DND-41 (cell line): ENCODE data around the gene MYO1E.

Source experiments
- ATAC-seq: fragments of 200-7000 bp; cut with Tn5 transposase; 3 replicates; pipeline ENCODE4 v1.9.1; 2021; ENCODE audit warnings: low read depth; ENCODE audit not compliant: insufficient read depth
- DNase-seq: peaks from one replicate; pipeline ENCODE4 v3.0.0-alpha.2; 2020
- H2AFZ ChIP-seq: 2 replicates; pipeline ENCODE4 v1.6.0; 2012; ENCODE audit warnings: low read depth, low read length
- H3K27ac ChIP-seq: 2 replicates; pipeline ENCODE4 v1.5.1; 2012; ENCODE audit warnings: low read length, inconsistent platforms
- H3K27me3 ChIP-seq: fragments of 200-600 bp; sonication (generic); 2 replicates; pipeline ENCODE4 v1.6.0; 2012; ENCODE audit warnings: low read length, mild to moderate bottlenecking, inconsistent platforms; ENCODE audit not compliant: insufficient read depth, poor library complexity
- H3K36me3 ChIP-seq: 2 replicates; pipeline ENCODE4 v1.5.1; 2012; ENCODE audit warnings: low read length, inconsistent platforms; ENCODE audit not compliant: insufficient read depth
- H3K4me1 ChIP-seq: 2 replicates; pipeline ENCODE4 v1.5.1; 2012; ENCODE audit warnings: mild to moderate bottlenecking, low read length; ENCODE audit not compliant: insufficient read depth
- H3K4me2 ChIP-seq: 2 replicates; pipeline ENCODE4 v1.6.0; 2012; ENCODE audit warnings: mild to moderate bottlenecking, moderate library complexity, low read length, inconsistent platforms; ENCODE audit not compliant: insufficient read depth
- H3K4me3 ChIP-seq, 2 experiments: fragments of 200-600 bp in 1 of 2; shearing (Covaris generic) in 1 of 2; 2 replicates each; pipeline ENCODE4 v1.5.1; 2012 to 2016; ENCODE audit warnings: inconsistent platforms in 2 of 2, low read length in 2 of 2, mild to moderate bottlenecking in 2 of 2, low read depth in 1 of 2, moderate library complexity in 1 of 2
- H3K79me2 ChIP-seq: 2 replicates; pipeline ENCODE4 v1.6.0; 2012; ENCODE audit warnings: low read length, inconsistent platforms; ENCODE audit not compliant: insufficient read depth
- H3K9ac ChIP-seq: 2 replicates; pipeline ENCODE4 v1.6.0; 2012; ENCODE audit warnings: low read depth, mild to moderate bottlenecking, inconsistent platforms, low read length, moderate library complexity
- H3K9me3 ChIP-seq: 2 replicates; pipeline ENCODE4 v1.5.1; 2012; ENCODE audit warnings: low read length, moderate library complexity, mild to moderate bottlenecking, inconsistent platforms; ENCODE audit not compliant: insufficient read depth, severe bottlenecking
- H4K20me1 ChIP-seq: 2 replicates; pipeline ENCODE4 v1.6.0; 2012; ENCODE audit warnings: low read length; ENCODE audit not compliant: insufficient read depth
- EZH2 ChIP-seq: IDR thresholded peaks from 3 replicates; pipeline ENCODE4 v1.6.1; 2012; ENCODE audit warnings: borderline replicate concordance, low read depth, mild to moderate bottlenecking, moderate library complexity, low read length, inconsistent platforms; ENCODE audit not compliant: severe bottlenecking
- TF ChIP-seq, protein P1 (sequence below): IDR thresholded peaks from 2 replicates; pipeline ENCODE4 v1.5.1; 2012; ENCODE audit warnings: borderline replicate concordance, low read length, moderate library complexity, mild to moderate bottlenecking; ENCODE audit not compliant: poor library complexity, severe bottlenecking; ENCODE audit errors: extremely low read depth

Gene MYO1E

DNA sequence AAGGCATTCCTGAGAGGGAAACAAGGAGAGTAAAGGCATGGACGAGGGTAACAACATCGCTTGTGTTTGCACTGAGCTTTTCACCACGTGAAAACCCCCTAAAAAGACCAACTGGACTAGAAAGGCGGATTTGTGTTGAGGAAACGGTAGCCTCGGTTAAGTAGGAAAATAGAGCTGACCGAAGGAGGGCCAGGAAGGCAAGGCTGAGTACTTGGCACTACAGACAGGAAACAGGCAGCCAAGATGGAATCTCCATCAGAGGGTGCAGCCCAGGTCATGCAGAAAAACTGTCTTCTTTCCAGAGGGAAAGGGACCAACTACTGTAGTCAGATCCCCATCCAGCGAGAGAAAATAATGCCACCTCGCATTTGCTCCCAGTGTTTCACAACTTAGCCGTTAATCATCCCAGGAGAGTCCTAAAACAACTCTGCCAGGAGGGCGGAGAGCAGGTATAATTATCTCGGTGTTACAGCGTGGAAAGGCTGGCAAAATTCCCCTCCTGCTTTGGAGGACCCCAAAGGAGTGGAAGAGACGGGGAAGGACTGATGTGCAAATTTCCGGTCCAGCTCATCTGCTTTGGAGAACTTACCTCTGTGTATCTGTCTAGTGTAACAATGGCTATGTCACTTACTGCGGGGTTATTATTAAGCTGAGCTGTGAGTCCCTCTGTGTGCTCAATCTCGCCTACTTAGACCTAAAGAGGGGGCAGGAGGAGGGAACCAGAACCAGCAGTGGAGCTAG is 77.2 kb downstream of the MYO1E start:
- H2AFZ ChIP-seq, result no peak overlapping the region
- no peaks in the 10 kb centered on the region for H3K36me3 ChIP-seq
- H3K9me3 ChIP-seq, result no peaks in the 10 kb centered on the region
- no peak for DNase-seq
- no peak overlapping the region for H3K9ac ChIP-seq
- no peaks in the 10 kb centered on the region for H3K4me1 ChIP-seq
- H4K20me1 ChIP-seq, result no peaks in the 10 kb centered on the region
- no peaks in the 10 kb centered on the region for H3K79me2 ChIP-seq
- no peak for ATAC-seq
- no peak overlapping the region for H3K4me3 ChIP-seq
- TF ChIP-seq EZH2, result no peak
- TF ChIP-seq, protein P1, sequence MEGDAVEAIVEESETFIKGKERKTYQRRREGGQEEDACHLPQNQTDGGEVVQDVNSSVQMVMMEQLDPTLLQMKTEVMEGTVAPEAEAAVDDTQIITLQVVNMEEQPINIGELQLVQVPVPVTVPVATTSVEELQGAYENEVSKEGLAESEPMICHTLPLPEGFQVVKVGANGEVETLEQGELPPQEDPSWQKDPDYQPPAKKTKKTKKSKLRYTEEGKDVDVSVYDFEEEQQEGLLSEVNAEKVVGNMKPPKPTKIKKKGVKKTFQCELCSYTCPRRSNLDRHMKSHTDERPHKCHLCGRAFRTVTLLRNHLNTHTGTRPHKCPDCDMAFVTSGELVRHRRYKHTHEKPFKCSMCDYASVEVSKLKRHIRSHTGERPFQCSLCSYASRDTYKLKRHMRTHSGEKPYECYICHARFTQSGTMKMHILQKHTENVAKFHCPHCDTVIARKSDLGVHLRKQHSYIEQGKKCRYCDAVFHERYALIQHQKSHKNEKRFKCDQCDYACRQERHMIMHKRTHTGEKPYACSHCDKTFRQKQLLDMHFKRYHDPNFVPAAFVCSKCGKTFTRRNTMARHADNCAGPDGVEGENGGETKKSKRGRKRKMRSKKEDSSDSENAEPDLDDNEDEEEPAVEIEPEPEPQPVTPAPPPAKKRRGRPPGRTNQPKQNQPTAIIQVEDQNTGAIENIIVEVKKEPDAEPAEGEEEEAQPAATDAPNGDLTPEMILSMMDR, result no peak
- H3K4me2 ChIP-seq, result no peak overlapping the region
- H3K27me3 ChIP-seq, result no peaks in the 10 kb centered on the region
- H3K27ac ChIP-seq, result no peak overlapping the region

DNA sequence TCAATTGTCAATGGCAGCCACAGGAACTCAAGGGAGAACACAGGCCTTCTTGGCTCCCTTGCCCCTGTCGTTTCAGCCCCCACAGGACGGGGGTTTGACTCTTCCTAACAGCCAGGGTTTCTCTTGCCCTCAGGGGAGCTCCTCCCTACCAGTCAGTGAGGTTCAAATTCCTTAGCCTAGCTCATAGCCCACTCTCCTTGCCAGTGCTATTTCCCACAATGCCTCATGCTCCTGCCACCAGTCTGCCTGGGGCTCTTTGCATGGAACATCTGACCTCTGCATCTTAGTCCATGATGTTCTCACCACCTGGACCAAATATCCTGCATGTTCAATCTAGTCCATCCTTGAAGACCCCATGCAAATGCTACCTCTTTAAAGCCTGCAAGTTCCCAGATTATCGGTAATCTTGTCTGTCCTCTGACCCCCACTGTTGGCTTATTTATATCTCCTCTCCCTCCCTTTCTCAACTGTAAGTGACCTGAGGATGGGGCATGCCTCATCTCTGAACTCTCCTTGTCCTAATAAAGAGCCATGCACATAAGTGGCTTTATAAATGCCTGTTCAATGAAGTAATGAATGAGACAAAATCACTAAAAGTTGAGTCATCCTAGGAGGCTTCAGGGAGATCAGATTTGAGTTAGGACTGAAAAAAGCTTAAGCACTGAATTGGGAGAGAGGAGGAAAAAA is 78.0 kb downstream of the MYO1E start:
- no peaks in the 10 kb centered on the region for H3K4me1 ChIP-seq
- no peak overlapping the region for H3K9ac ChIP-seq
- H3K79me2 ChIP-seq, result no peaks in the 10 kb centered on the region

DNA sequence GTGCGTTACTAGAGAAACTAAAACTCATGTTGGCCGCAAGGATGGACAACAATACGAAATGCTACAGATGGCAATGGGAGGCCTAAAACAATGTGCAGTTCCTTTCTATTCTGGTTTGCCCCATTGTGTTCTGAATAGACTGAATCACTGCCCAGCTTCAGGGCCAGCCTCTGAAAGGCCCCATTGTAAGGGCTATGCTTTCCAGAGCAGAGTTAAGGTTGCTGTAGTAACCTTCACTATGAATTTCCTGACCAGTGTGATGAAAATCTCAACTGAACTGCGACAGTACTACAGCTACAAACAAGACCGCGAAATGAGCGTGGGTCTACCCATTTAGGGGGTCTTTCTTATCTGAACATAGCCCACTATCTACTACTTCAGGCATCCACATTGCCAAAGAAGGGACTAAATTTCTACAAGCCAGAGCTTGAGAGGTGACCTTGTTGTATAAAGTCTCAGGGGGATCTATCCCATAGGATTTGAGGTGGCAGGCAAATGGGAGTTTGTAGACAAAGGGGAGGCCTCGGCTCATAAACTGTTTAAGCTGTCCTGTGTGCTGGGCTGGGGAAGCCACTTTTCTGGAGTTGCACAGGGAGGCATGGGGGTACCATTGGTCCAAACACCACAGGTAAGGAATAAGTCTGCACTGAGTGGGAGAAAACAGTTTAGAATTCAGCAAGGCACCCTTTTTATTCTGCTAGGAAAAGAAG is 80.1 kb downstream of the MYO1E start:
- Histone ChIP-seq H3K36me3 (no peaks in the 10 kb centered on the region), H3K4me1 (no peaks in the 10 kb centered on the region), H3K27me3 (peaks cover 8% of the 10 kb centered on the region), H3K9ac (no peak overlapping the region), H3K79me2 (no peaks in the 10 kb centered on the region), H3K27ac (no peak overlapping the region), H3K9me3 (no peaks in the 10 kb centered on the region), H4K20me1 (no peaks in the 10 kb centered on the region), H2AFZ (no peak overlapping the region), H3K4me3 (no peak overlapping the region), H3K4me2 (no peak overlapping the region)
- DNase-seq (no peak), ATAC-seq (no peak)
- TF ChIP-seq, protein P1, result no peak
- no peak for TF ChIP-seq EZH2

More for the DNA sequence above, 78.0 kb downstream of the MYO1E start:
- no peaks in the 10 kb centered on the region for H4K20me1 ChIP-seq
- no peak overlapping the region for H3K4me2 ChIP-seq
- no peak for ATAC-seq
- H2AFZ ChIP-seq, result no peak overlapping the region; the same call in 1 of the 2 replicates
- H3K27me3 ChIP-seq, result peaks cover 2% of the 10 kb centered on the region
- no peaks in the 10 kb centered on the region for H3K36me3 ChIP-seq
- H3K9me3 ChIP-seq, result no peaks in the 10 kb centered on the region
- TF ChIP-seq, protein P1, result no peak
- no peak for TF ChIP-seq EZH2
- no peak for DNase-seq
- no peak overlapping the region for H3K27ac ChIP-seq
- no peak overlapping the region for H3K4me3 ChIP-seq
